DOHH2 (cell line): ENCODE results near the gene RXFP2.

Experiments
- H3F3A ChIP-seq: fragments of 200-600 bp; sonication (generic), shearing (Covaris generic); 2 replicates; pipeline ENCODE4 v1.6.0; 2016; ENCODE audit warnings: antibody characterized with exemption, mild to moderate bottlenecking; ENCODE audit not compliant: control insufficient read depth, insufficient read depth
- H3K27ac ChIP-seq: fragments of 200-600 bp; sonication (generic); 2 replicates; pipeline ENCODE4 v1.5.1; 2014; ENCODE audit warnings: low read depth, mild to moderate bottlenecking, low read length, moderate library complexity
- H3K27me3 ChIP-seq: fragments of 200-600 bp; sonication (generic); 2 replicates; pipeline ENCODE4 v1.6.1; 2014; ENCODE audit warnings: mild to moderate bottlenecking, low read length, mixed read lengths; ENCODE audit not compliant: control insufficient read depth
- H3K36me3 ChIP-seq: fragments of 200-600 bp; sonication (generic); 2 replicates; pipeline ENCODE4 v1.6.1; 2014; ENCODE audit warnings: mild to moderate bottlenecking, low read length, moderate library complexity, mixed read lengths; ENCODE audit not compliant: control insufficient read depth
- H3K4me1 ChIP-seq: fragments of 200-600 bp; sonication (generic); 2 replicates; pipeline ENCODE4 v1.6.1; 2014; ENCODE audit warnings: mild to moderate bottlenecking, low read length, mixed read lengths; ENCODE audit not compliant: control insufficient read depth
- H3K4me2 ChIP-seq: fragments of 200-600 bp; sonication (generic); 2 replicates; pipeline ENCODE4 v1.6.0; 2014; ENCODE audit warnings: mild to moderate bottlenecking, low read length, moderate library complexity
- H3K4me3 ChIP-seq: fragments of 200-600 bp; sonication (generic); 2 replicates; pipeline ENCODE4 v1.5.1; 2014; ENCODE audit warnings: mild to moderate bottlenecking, low read length, mixed read lengths
- H3K79me2 ChIP-seq: fragments of 200-600 bp; sonication (generic); 2 replicates; pipeline ENCODE4 v1.6.1; 2014; ENCODE audit warnings: mild to moderate bottlenecking, low read length, mixed read lengths; ENCODE audit not compliant: control insufficient read depth
- H3K9me2 ChIP-seq: fragments of 200-600 bp; sonication (generic); replicated peaks from 2 replicates; pipeline ENCODE4 v1.6.1; 2014; ENCODE audit warnings: mild to moderate bottlenecking, low read length, mixed read lengths; ENCODE audit not compliant: control insufficient read depth
- H3K9me3 ChIP-seq: fragments of 200-600 bp; sonication (generic); 2 replicates; pipeline ENCODE4 v1.6.1; 2014; ENCODE audit warnings: antibody characterized with exemption, low read length, mixed read lengths; ENCODE audit not compliant: control insufficient read depth, insufficient read depth
- H4K20me1 ChIP-seq: fragments of 200-600 bp; sonication (generic); 2 replicates; pipeline ENCODE4 v1.6.0; 2014; ENCODE audit warnings: low read depth, mild to moderate bottlenecking, antibody characterized with exemption, low read length, moderate library complexity; ENCODE audit not compliant: control insufficient read depth, insufficient read depth
- CTCF ChIP-seq: fragments of 200-600 bp; sonication (generic); IDR thresholded peaks from one replicate; pipeline ENCODE4 v1.5.1; 2014; ENCODE audit warnings: antibody characterized with exemption, mild to moderate bottlenecking, low read depth, low read length; ENCODE audit not compliant: poor library complexity, severe bottlenecking
- EZH2phosphoT487 ChIP-seq: fragments of 200-600 bp; sonication (generic); IDR thresholded peaks from 2 replicates; pipeline ENCODE4 v1.6.1; 2017; ENCODE audit warnings: borderline replicate concordance, mild to moderate bottlenecking, antibody characterized with exemption, low read length, moderate library complexity, mixed read lengths

Gene RXFP2

GRCh38 chr13:31731921-31732320 is 7.4 kb upstream of the RXFP2 start:
- H3F3A ChIP-seq: no peaks in the 10 kb centered on the region
- H3K4me2 ChIP-seq: no peak overlapping the region
- H3K9me3 ChIP-seq: no peaks in the 10 kb centered on the region
- H3K4me3 ChIP-seq: no peak overlapping the region
- no peaks in the 10 kb centered on the region for H3K9me2 ChIP-seq
- H3K36me3 ChIP-seq: no peaks in the 10 kb centered on the region
- H3K27ac ChIP-seq: no peak overlapping the region
- H3K27me3 ChIP-seq: no peaks in the 10 kb centered on the region
- H4K20me1 ChIP-seq: no peaks in the 10 kb centered on the region
- TF ChIP-seq EZH2phosphoT487 (no peak), CTCF (no peak)
- no peaks in the 10 kb centered on the region for H3K4me1 ChIP-seq
- H3K79me2 ChIP-seq: no peaks in the 10 kb centered on the region

GRCh38 chr13:31733066-31733465 is 6.3 kb upstream of the RXFP2 start:
- H3K4me1 ChIP-seq: no peaks in the 10 kb centered on the region
- H3K79me2 ChIP-seq: no peaks in the 10 kb centered on the region
- no peak overlapping the region for H3K4me3 ChIP-seq
- no peaks in the 10 kb centered on the region for H3K36me3 ChIP-seq
- H3K27ac ChIP-seq: no peak overlapping the region
- no peaks in the 10 kb centered on the region for H3F3A ChIP-seq
- H3K9me3 ChIP-seq: no peaks in the 10 kb centered on the region
- TF ChIP-seq EZH2phosphoT487 (no peak), CTCF (no peak)
- no peaks in the 10 kb centered on the region for H3K27me3 ChIP-seq
- H3K9me2 ChIP-seq: no peaks in the 10 kb centered on the region
- H3K4me2 ChIP-seq: no peak overlapping the region
- H4K20me1 ChIP-seq: no peaks in the 10 kb centered on the region

- H3K9me3 ChIP-seq: no peaks in the 10 kb centered on the region
- no peaks in the 10 kb centered on the region for H3K79me2 ChIP-seq
- H3K27me3 ChIP-seq: no peaks in the 10 kb centered on the region
- H3K4me1 ChIP-seq: no peaks in the 10 kb centered on the region
- no peak for TF ChIP-seq EZH2phosphoT487
- TF ChIP-seq CTCF: no peak
- H3K4me2 ChIP-seq: no peak overlapping the region
- no peaks in the 10 kb centered on the region for H3K36me3 ChIP-seq
- no peak overlapping the region for H3K4me3 ChIP-seq
- H4K20me1 ChIP-seq: no peaks in the 10 kb centered on the region
- H3K9me2 ChIP-seq: no peaks in the 10 kb centered on the region
- no peaks in the 10 kb centered on the region for H3F3A ChIP-seq
- H3K27ac ChIP-seq: no peak overlapping the region
Observed at GRCh38 chr13:31733647-31734046, 5.7 kb upstream of the RXFP2 start.
